HEK293 (cell line): Measurements from ENCODE around the gene SULT4A1.

Source experiments
- CTCF ChIA-PET: fragments of 350-600 bp; formaldehyde crosslinking; extraction: SDS; loops from one replicate; lab custom pipeline; 2021; ENCODE audit warnings: antibody characterized with exemption; lab: Yijun Ruan, JAX
- POLR2A ChIA-PET: fragments of 300-600 bp; formaldehyde crosslinking; extraction: SDS; loops from one replicate; lab custom pipeline; 2020; ENCODE audit warnings: antibody characterized with exemption, inconsistent platforms; lab: Yijun Ruan, JAX
- H3K27ac ChIP-seq: fragments of 200-500 bp; sonication (Bioruptor generic); 2 replicates; pipeline ENCODE4 v1.5.1; 2014; ENCODE audit warnings: low read depth, low read length, control low read depth, inconsistent platforms; ENCODE audit errors: extremely low read depth
- H3K36me3 ChIP-seq, 2 experiments: fragments of 200-500 bp in 1 of 2; sonication (Bioruptor generic) in 1 of 2; 1 replicate in 1 of 2; 2 replicates in 1 of 2; pipeline ENCODE4 v1.5.1; 2014 to 2017; ENCODE audit warnings: inconsistent platforms in 2 of 2, low read length in 2 of 2; ENCODE audit not compliant: control insufficient read depth in 2 of 2, insufficient read depth in 1 of 2
- H3K4me1 ChIP-seq: fragments of 200-500 bp; sonication (Bioruptor generic); 2 replicates; pipeline ENCODE4 v1.5.1; 2014; ENCODE audit warnings: mild to moderate bottlenecking, low read length, inconsistent platforms; ENCODE audit not compliant: control insufficient read depth, insufficient read depth
- H3K4me3 ChIP-seq: 2 replicates; pipeline ENCODE4 v1.5.1; 2011; ENCODE audit warnings: low read depth, mild to moderate bottlenecking, control low read depth, low read length, moderate library complexity
- H3K9me3 ChIP-seq: fragments of 200-500 bp; sonication (Bioruptor generic); 2 replicates; pipeline ENCODE4 v1.5.1; 2014; ENCODE audit warnings: low read depth, low read length, inconsistent platforms; ENCODE audit not compliant: control insufficient read depth, insufficient read depth
- BCL11B ChIP-seq: fragments of 450-650 bp; formaldehyde crosslinking; IDR thresholded peaks from 2 replicates; pipeline ENCODE4 v1.5.1; 2016; ENCODE audit warnings: low read depth, missing biosample characterization, missing genetic modification characterization
- FEZF1 ChIP-seq: fragments of 450-650 bp; formaldehyde crosslinking; IDR thresholded peaks from 2 replicates; pipeline ENCODE4 v1.5.1; 2016; ENCODE audit warnings: missing biosample characterization, missing genetic modification characterization
- RBAK ChIP-seq: fragments of 450-650 bp; formaldehyde crosslinking; IDR thresholded peaks from 2 replicates; pipeline ENCODE4 v1.5.1; 2016; ENCODE audit warnings: missing biosample characterization, missing genetic modification characterization
- SCRT2 ChIP-seq: fragments of 450-650 bp; formaldehyde crosslinking; IDR thresholded peaks from 2 replicates; pipeline ENCODE4 v1.5.1; 2016; ENCODE audit warnings: missing biosample characterization, missing genetic modification characterization
- ZNF121 ChIP-seq: fragments of 450-650 bp; formaldehyde crosslinking; IDR thresholded peaks from 2 replicates; pipeline ENCODE4 v1.5.1; 2016; ENCODE audit warnings: missing biosample characterization, missing genetic modification characterization
- ZNF138 ChIP-seq: fragments of 450-650 bp; formaldehyde crosslinking; IDR thresholded peaks from 2 replicates; pipeline ENCODE4 v1.5.1; 2016; ENCODE audit warnings: missing biosample characterization, missing genetic modification characterization, borderline replicate concordance
- ZNF184 ChIP-seq: fragments of 450-650 bp; IDR thresholded peaks from 2 replicates; pipeline ENCODE4 v1.5.1; 2018; ENCODE audit warnings: missing biosample characterization, mild to moderate bottlenecking, missing genetic modification characterization
- ZNF223 ChIP-seq: fragments of 450-650 bp; formaldehyde crosslinking; IDR thresholded peaks from 2 replicates; pipeline ENCODE4 v1.5.1; 2016; ENCODE audit warnings: missing biosample characterization, missing genetic modification characterization
- ZNF24 ChIP-seq: fragments of 450-650 bp; formaldehyde crosslinking; IDR thresholded peaks from 2 replicates; pipeline ENCODE4 v1.5.1; 2016; ENCODE audit warnings: missing biosample characterization, missing genetic modification characterization
- ZNF335 ChIP-seq: fragments of 450-650 bp; formaldehyde crosslinking; conservative IDR thresholded peaks from 2 replicates; pipeline ENCODE4 v1.5.1; 2016; ENCODE audit warnings: missing biosample characterization, missing genetic modification characterization
- ZNF555 ChIP-seq: fragments of 450-650 bp; formaldehyde crosslinking; conservative IDR thresholded peaks from 2 replicates; pipeline ENCODE4 v1.5.1; 2017; ENCODE audit warnings: missing biosample characterization, mild to moderate bottlenecking, missing genetic modification characterization, inconsistent platforms
- ZNF670 ChIP-seq: fragments of 450-650 bp; formaldehyde crosslinking; IDR thresholded peaks from 2 replicates; pipeline ENCODE4 v1.5.1; 2016; ENCODE audit warnings: missing biosample characterization, missing genetic modification characterization, low read depth
- ZNF76 ChIP-seq: fragments of 450-650 bp; formaldehyde crosslinking; IDR thresholded peaks from 2 replicates; pipeline ENCODE4; 2016; ENCODE audit warnings: low read depth, missing biosample characterization, missing genetic modification characterization, borderline replicate concordance
- TF ChIP-seq, protein P1 (sequence below): fragments of 450-650 bp; formaldehyde crosslinking; IDR thresholded peaks from 2 replicates; pipeline ENCODE4 v1.5.1; 2016; ENCODE audit warnings: missing biosample characterization, missing genetic modification characterization
- TF ChIP-seq, protein P2 (sequence below): fragments of 450-650 bp; formaldehyde crosslinking; conservative IDR thresholded peaks from 2 replicates; pipeline ENCODE4 v1.5.1; 2016; ENCODE audit warnings: low read depth, missing biosample characterization, missing genetic modification characterization
- TF ChIP-seq, protein P3 (sequence below): fragments of 450-650 bp; formaldehyde crosslinking; IDR thresholded peaks from 2 replicates; pipeline ENCODE4 v1.5.1; 2016; ENCODE audit warnings: missing biosample characterization, missing genetic modification characterization
- TF ChIP-seq, protein P4 (sequence below): fragments of 450-650 bp; formaldehyde crosslinking; IDR thresholded peaks from 2 replicates; pipeline ENCODE4 v1.5.1; 2016; ENCODE audit warnings: missing biosample characterization, missing genetic modification characterization, borderline replicate concordance
- TF ChIP-seq, protein P5 (sequence below): fragments of 450-650 bp; formaldehyde crosslinking; IDR thresholded peaks from 2 replicates; pipeline ENCODE4 v1.5.1; 2017; ENCODE audit warnings: missing biosample characterization, missing genetic modification characterization

SULT4A1 gene

DNA sequence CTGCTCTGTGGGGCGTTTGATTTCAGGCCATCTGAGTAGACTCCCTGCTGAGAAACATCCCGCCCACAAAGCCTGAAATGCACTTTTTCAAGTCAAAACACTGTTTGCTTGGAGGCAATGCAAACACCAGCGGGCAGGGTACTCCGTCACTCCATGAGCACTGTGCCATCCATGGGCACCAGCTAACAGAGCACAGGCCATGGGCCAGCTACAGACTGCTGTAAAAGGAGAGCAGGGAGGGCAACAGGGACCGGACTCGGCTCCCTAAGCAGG, 33.7 kb downstream of the SULT4A1 start (continued):
- TF ChIP-seq ZNF76 (tag by site-specific recombination) (no peak), SCRT2 (no peak), ZNF555 (tag by site-specific recombination) (no peak)
- TF ChIP-seq, protein P1, sequence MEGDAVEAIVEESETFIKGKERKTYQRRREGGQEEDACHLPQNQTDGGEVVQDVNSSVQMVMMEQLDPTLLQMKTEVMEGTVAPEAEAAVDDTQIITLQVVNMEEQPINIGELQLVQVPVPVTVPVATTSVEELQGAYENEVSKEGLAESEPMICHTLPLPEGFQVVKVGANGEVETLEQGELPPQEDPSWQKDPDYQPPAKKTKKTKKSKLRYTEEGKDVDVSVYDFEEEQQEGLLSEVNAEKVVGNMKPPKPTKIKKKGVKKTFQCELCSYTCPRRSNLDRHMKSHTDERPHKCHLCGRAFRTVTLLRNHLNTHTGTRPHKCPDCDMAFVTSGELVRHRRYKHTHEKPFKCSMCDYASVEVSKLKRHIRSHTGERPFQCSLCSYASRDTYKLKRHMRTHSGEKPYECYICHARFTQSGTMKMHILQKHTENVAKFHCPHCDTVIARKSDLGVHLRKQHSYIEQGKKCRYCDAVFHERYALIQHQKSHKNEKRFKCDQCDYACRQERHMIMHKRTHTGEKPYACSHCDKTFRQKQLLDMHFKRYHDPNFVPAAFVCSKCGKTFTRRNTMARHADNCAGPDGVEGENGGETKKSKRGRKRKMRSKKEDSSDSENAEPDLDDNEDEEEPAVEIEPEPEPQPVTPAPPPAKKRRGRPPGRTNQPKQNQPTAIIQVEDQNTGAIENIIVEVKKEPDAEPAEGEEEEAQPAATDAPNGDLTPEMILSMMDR (tag by site-specific recombination), result no peak
- TF ChIP-seq, all 188 proteins: peak for 0

DNA sequence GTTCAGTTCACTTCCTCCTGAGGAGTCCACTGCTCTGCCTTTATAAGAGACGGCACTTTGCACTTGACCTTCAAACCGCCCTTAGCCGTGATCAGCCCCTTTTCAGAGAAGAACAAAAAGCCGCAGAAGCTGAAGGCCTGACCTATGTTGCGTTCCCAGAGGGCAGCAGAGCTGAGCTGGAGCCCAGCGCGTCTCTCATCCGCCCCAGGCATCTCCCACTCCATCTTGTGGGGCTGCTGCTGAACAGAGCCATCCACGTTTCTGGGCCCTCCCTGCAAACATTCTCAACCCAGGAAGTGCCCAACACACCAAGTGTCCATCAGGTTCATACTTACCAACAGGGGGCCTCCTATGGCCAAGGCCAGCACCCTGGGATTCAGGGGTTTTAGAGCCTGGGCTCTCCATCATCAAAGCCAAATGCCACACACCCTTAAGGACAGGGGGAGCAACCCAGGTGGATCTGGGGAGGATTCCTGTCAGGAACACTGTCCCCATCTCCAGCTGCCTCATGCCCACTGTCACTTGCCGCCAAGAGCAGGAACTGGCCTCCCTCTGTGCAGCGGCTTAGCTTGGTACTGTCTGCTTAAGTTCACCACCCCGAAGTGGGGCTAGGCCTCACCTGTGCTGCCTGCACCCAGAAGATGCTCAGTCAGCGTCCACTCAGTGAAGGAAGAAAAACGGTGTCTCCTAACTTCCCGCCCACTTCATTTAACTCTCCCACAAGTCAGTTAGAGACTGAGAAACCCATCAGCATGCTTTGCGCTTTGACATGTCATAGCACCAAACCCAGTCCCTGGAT, 34.2 kb downstream of the SULT4A1 start:
- Histone ChIP-seq H3K4me1 (no peaks in the 10 kb centered on the region; the same call in 1 of the 2 replicates), H3K27ac (no peak overlapping the region), H3K9me3 (no peaks in the 10 kb centered on the region)
- ChIA-PET POLR2A (interaction anchor here (0.6 kb wide), 1 partner anchor 355 kb away, joined by 4 read pairs; no protein-coding TSS in a partner anchor), CTCF (interaction anchor here (0.6 to 1.5 kb wide), 5 partner anchors 16 to 442 kb away, joined by 3 to 4 read pairs (median 4); partner anchors contain the start of gene EFCAB6)
- TF ChIP-seq FEZF1 (tag by site-specific recombination), result no peak
- no peak for TF ChIP-seq ZNF223
- TF ChIP-seq RBAK (tag by site-specific recombination), result no peak
- TF ChIP-seq ZNF121 (tag by site-specific recombination), result no peak
- TF ChIP-seq, protein P2, sequence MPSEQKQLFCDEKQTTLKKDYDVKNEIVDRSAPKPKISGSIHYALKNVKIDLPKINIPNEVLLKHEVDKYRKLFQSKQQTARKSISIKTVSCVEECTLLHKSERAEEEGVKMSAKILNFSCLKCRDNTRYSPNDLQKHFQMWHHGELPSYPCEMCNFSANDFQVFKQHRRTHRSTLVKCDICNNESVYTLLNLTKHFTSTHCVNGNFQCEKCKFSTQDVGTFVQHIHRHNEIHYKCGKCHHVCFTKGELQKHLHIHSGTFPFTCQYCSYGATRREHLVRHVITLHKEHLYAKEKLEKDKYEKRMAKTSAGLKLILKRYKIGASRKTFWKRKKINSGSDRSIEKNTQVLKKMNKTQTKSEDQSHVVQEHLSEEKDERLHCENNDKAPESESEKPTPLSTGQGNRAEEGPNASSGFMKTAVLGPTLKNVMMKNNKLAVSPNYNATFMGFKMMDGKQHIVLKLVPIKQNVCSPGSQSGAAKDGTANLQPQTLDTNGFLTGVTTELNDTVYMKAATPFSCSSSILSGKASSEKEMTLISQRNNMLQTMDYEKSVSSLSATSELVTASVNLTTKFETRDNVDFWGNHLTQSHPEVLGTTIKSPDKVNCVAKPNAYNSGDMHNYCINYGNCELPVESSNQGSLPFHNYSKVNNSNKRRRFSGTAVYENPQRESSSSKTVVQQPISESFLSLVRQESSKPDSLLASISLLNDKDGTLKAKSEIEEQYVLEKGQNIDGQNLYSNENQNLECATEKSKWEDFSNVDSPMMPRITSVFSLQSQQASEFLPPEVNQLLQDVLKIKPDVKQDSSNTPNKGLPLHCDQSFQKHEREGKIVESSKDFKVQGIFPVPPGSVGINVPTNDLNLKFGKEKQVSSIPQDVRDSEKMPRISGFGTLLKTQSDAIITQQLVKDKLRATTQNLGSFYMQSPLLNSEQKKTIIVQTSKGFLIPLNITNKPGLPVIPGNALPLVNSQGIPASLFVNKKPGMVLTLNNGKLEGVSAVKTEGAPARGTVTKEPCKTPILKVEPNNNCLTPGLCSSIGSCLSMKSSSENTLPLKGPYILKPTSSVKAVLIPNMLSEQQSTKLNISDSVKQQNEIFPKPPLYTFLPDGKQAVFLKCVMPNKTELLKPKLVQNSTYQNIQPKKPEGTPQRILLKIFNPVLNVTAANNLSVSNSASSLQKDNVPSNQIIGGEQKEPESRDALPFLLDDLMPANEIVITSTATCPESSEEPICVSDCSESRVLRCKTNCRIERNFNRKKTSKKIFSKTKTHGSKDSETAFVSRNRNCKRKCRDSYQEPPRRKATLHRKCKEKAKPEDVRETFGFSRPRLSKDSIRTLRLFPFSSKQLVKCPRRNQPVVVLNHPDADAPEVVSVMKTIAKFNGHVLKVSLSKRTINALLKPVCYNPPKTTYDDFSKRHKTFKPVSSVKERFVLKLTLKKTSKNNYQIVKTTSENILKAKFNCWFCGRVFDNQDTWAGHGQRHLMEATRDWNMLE (tag by site-specific recombination), result no peak
- no peak for TF ChIP-seq BCL11B (tag by site-specific recombination)
- TF ChIP-seq, all 188 proteins: peak for 0
- H3K36me3 ChIP-seq, result peaks cover 0 to 46% of the 10 kb centered on the region in 2 experiments; a peak in 1 of 3 replicates
- H3K4me3 ChIP-seq, result no peak overlapping the region

DNA sequence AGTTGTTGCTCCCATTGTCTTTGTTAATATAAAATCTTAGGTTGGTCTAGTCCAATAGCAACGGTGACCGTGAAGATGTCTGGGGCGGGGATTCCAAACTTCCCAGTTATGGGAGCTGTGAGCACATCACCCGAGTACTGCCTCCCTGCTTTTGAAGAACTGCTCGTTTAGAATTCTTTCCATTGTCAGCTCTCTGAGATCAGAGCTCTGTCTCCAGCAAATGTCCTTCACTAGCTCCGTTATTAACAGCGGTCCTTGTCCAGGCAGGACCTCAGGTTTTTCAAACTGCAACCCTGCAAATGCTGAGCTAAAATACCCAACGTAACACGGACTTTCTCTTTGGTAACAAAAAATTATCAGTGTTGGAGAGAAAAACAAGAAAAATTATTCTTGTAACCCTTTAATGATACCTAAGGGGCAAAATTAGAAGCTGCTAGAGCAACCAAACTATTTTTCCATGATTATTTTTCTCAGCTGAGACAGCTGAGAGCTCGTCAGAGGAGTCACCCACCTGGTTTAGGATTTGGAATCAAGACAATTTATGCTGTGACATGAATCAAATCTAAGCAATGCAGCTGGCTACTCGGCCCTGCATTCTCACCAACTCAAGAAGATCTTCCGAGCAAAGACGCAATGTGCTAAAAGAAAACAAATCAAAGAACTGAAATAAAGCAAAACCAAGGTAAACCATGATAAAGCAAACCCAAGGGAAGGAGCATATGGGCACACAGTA, 35.1 kb downstream of the SULT4A1 start:
- no peaks in the 10 kb centered on the region for H3K9me3 ChIP-seq
- H3K4me3 ChIP-seq, result no peak overlapping the region
- H3K27ac ChIP-seq, result no peak overlapping the region
- ChIA-PET CTCF (interaction anchor here (0.6 to 2.1 kb wide), 12 partner anchors 12 to 481 kb away, joined by 3 to 7 read pairs (median 4); partner anchors contain the start of gene EFCAB6), POLR2A (interaction anchor here (0.6 to 1.7 kb wide), 2 partner anchors 16 to 1356 kb away, joined by 3 to 6 read pairs; partner anchors contain the start of gene EFCAB6)
- H3K4me1 ChIP-seq, result no peaks in the 10 kb centered on the region; the same call in 1 of the 2 replicates
- peaks cover 0 to 45% of the 10 kb centered on the region in 2 experiments; a peak in 1 of 3 replicates for H3K36me3 ChIP-seq
- TF ChIP-seq, protein P3, sequence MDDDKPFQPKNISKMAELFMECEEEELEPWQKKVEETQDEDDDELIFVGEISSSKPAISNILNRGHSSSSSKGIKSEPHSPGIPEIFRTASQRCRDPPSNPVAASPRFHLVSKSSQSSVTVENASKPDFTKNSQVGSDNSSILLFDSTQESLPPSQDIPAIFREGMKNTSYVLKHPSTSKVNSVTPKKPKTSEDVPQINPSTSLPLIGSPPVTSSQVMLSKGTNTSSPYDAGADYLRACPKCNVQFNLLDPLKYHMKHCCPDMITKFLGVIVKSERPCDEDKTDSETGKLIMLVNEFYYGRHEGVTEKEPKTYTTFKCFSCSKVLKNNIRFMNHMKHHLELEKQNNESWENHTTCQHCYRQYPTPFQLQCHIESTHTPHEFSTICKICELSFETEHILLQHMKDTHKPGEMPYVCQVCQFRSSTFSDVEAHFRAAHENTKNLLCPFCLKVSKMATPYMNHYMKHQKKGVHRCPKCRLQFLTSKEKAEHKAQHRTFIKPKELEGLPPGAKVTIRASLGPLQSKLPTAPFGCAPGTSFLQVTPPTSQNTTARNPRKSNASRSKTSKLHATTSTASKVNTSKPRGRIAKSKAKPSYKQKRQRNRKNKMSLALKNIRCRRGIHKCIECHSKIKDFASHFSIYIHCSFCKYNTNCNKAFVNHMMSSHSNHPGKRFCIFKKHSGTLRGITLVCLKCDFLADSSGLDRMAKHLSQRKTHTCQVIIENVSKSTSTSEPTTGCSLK (tag by site-specific recombination), result no peak
- TF ChIP-seq, protein P4, sequence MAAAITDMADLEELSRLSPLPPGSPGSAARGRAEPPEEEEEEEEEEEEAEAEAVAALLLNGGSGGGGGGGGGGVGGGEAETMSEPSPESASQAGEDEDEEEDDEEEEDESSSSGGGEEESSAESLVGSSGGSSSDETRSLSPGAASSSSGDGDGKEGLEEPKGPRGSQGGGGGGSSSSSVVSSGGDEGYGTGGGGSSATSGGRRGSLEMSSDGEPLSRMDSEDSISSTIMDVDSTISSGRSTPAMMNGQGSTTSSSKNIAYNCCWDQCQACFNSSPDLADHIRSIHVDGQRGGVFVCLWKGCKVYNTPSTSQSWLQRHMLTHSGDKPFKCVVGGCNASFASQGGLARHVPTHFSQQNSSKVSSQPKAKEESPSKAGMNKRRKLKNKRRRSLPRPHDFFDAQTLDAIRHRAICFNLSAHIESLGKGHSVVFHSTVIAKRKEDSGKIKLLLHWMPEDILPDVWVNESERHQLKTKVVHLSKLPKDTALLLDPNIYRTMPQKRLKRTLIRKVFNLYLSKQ (tag by site-specific recombination), result no peak
- no peak for TF ChIP-seq ZNF24 (tag by site-specific recombination)
- TF ChIP-seq ZNF335 (tag by site-specific recombination), result no peak
- TF ChIP-seq, protein P5, sequence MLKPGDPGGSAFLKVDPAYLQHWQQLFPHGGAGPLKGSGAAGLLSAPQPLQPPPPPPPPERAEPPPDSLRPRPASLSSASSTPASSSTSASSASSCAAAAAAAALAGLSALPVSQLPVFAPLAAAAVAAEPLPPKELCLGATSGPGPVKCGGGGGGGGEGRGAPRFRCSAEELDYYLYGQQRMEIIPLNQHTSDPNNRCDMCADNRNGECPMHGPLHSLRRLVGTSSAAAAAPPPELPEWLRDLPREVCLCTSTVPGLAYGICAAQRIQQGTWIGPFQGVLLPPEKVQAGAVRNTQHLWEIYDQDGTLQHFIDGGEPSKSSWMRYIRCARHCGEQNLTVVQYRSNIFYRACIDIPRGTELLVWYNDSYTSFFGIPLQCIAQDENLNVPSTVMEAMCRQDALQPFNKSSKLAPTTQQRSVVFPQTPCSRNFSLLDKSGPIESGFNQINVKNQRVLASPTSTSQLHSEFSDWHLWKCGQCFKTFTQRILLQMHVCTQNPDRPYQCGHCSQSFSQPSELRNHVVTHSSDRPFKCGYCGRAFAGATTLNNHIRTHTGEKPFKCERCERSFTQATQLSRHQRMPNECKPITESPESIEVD, result no peak
- TF ChIP-seq ZNF138 (tag by site-specific recombination), result no peak
- TF ChIP-seq ZNF670 (tag by site-specific recombination), result no peak
- TF ChIP-seq ZNF184 (tag by site-specific recombination), result no peak
